SK-N-SH (cell line): ENCODE data around the gene ALS2CL. TPM values are rescaled to one million over a fixed set of nuclear protein-coding genes. Genes with fewer than 3 reads are reported as not detected.

Experiments
- CTCF ChIA-PET: fragments of 300-600, 350-600 bp; formaldehyde crosslinking; extraction: SDS; loops from one replicate; lab custom pipeline; 2021; lab: Yijun Ruan, JAX
- POLR2A ChIA-PET: fragments of 350-600 bp; sonication (Branson Sonifier 250); formaldehyde crosslinking; extraction: SDS; loops from one replicate; lab custom pipeline; 2020; ENCODE audit warnings: antibody characterized with exemption, inconsistent platforms; lab: Yijun Ruan, JAX
- DNase-seq: peaks from one replicate; pipeline ENCODE4 v3.0.0; 2012
- H2AFZ ChIP-seq: fragments of 200-600 bp; sonication (generic); 2 replicates; pipeline ENCODE4 v1.8.1; 2016; ENCODE audit warnings: antibody characterized with exemption, mild to moderate bottlenecking, low read depth
- H3F3A ChIP-seq: fragments of 200-600 bp; sonication (generic); replicated peaks from 2 replicates; pipeline ENCODE3; 2016; ENCODE audit warnings: antibody characterized with exemption, mild to moderate bottlenecking; ENCODE audit not compliant: insufficient read depth
- H3K27ac ChIP-seq, 2 experiments: fragments of 200-500 bp in 1 of 2; fragments of 200-600 bp in 1 of 2; sonication (Bioruptor generic) in 1 of 2; sonication (generic), shearing (Covaris generic) in 1 of 2; 2 replicates each; pipeline versions ENCODE4 v1.5.1 to v1.6.1; 2014 to 2016; ENCODE audit warnings: low read depth in 2 of 2, inconsistent platforms in 1 of 2, low read length in 1 of 2, mild to moderate bottlenecking in 1 of 2, mixed read lengths in 1 of 2
- H3K27me3 ChIP-seq: fragments of 200-600 bp; sonication (generic), shearing (Covaris generic); 2 replicates; pipeline ENCODE4 v1.6.1; 2016; ENCODE audit warnings: mixed run types; ENCODE audit not compliant: insufficient read depth
- H3K36me3 ChIP-seq, 2 experiments: fragments of 200-500 bp in 1 of 2; fragments of 200-600 bp in 1 of 2; sonication (Bioruptor generic) in 1 of 2; sonication (generic) in 1 of 2; replicated peaks in 1 of 2; 2 replicates each; pipeline versions ENCODE3 to v1.5.1; 2014 to 2016; ENCODE audit warnings: low read length in 1 of 2, mild to moderate bottlenecking in 1 of 2; ENCODE audit not compliant: insufficient read depth in 2 of 2, control insufficient read depth in 1 of 2
- H3K4me1 ChIP-seq, 2 experiments: fragments of 200-500 bp in 1 of 2; fragments of 200-600 bp in 1 of 2; sonication (Bioruptor generic) in 1 of 2; sonication (generic), shearing (Covaris generic) in 1 of 2; 2 replicates each; pipeline versions ENCODE4 v1.5.1 to v1.6.1; 2014 to 2016; ENCODE audit warnings: low read depth in 1 of 2, low read length in 1 of 2, mixed run types in 1 of 2; ENCODE audit not compliant: insufficient read depth in 2 of 2, control insufficient read depth in 1 of 2
- H3K4me2 ChIP-seq: fragments of 200-600 bp; sonication (generic), shearing (Covaris generic); 2 replicates; pipeline ENCODE4 v1.6.1; 2017; ENCODE audit warnings: mixed run types
- H3K4me3 ChIP-seq, 2 experiments: fragments of 200-500 bp in 1 of 2; fragments of 200-600 bp in 1 of 2; sonication (Bioruptor generic) in 1 of 2; sonication (generic), shearing (Covaris generic) in 1 of 2; 2 replicates each; pipeline versions ENCODE4 v1.5.1 to v1.8.1; 2014 to 2016; ENCODE audit warnings: low read depth in 2 of 2, inconsistent platforms in 1 of 2, low read length in 1 of 2, mild to moderate bottlenecking in 1 of 2, mixed read lengths in 1 of 2, moderate library complexity in 1 of 2
- H3K79me2 ChIP-seq: fragments of 200-600 bp; sonication (generic); 2 replicates; pipeline ENCODE4 v1.8.1; 2017; ENCODE audit warnings: mild to moderate bottlenecking; ENCODE audit not compliant: insufficient read depth
- H3K9ac ChIP-seq: fragments of 200-600 bp; sonication (generic); 2 replicates; pipeline ENCODE4 v1.6.1; 2017; ENCODE audit warnings: mixed run types
- H3K9me2 ChIP-seq: fragments of 200-600 bp; sonication (generic); 2 replicates; pipeline ENCODE4 v1.6.1; 2017; ENCODE audit warnings: mixed run types
- H3K9me3 ChIP-seq: fragments of 200-600 bp; sonication (generic); 2 replicates; pipeline ENCODE4 v1.6.1; 2017; ENCODE audit warnings: mixed run types, mild to moderate bottlenecking, moderate library complexity
- H4K20me1 ChIP-seq: fragments of 200-600 bp; sonication (generic); 2 replicates; pipeline ENCODE4 v1.6.1; 2017; ENCODE audit warnings: mild to moderate bottlenecking, mixed run types; ENCODE audit not compliant: insufficient read depth
- CHD2 ChIP-seq: fragments of 150-350 bp; IDR thresholded peaks from 2 replicates; pipeline ENCODE4 v1.6.1; 2018; ENCODE audit warnings: low read length; ENCODE audit not compliant: partially characterized antibody
- GATA2 ChIP-seq: sonication (generic); formaldehyde crosslinking; IDR thresholded peaks from 2 replicates; pipeline ENCODE4 v1.5.0; 2020; ENCODE audit warnings: mild to moderate bottlenecking, missing genetic modification reagents
- MAX ChIP-seq: IDR thresholded peaks from 2 replicates; pipeline ENCODE4 v1.4.0; 2012; ENCODE audit warnings: low read depth
- MXI1 ChIP-seq: IDR thresholded peaks from 2 replicates; pipeline ENCODE4 v1.6.1; 2012; ENCODE audit warnings: mild to moderate bottlenecking, low read depth, low read length, improper control_type of control experiment
- RXRA ChIP-seq: IDR thresholded peaks from 2 replicates; pipeline ENCODE4 v1.4.0; 2012; ENCODE audit warnings: low read depth, mild to moderate bottlenecking, borderline replicate concordance
- SIN3A ChIP-seq: IDR thresholded peaks from 2 replicates; pipeline ENCODE4 v1.6.1; 2012; ENCODE audit warnings: low read depth, mild to moderate bottlenecking, low read length, moderate library complexity, borderline replicate concordance
- USF2 ChIP-seq: fragments of 150-350 bp; IDR thresholded peaks from 2 replicates; pipeline ENCODE4 v1.6.1; 2017; ENCODE audit warnings: antibody characterized with exemption, low read length, low read depth, borderline replicate concordance
- YY1 ChIP-seq: IDR thresholded peaks from 2 replicates; pipeline ENCODE4 v1.4.0; 2012; ENCODE audit warnings: low read depth, mild to moderate bottlenecking
- ZBTB33 ChIP-seq: IDR thresholded peaks from 2 replicates; pipeline ENCODE4 v1.4.0; 2012; ENCODE audit warnings: low read depth, borderline replicate concordance
- WGBS: methylation state at CpG from one replicate; pipeline ENCODE4 v1.1.6; 2017; ENCODE audit warnings: low lambda C conversion rate; 5-methylcytosine and 5-hydroxymethylcytosine counted together
- polyA plus RNA-seq, 3 experiments: library from polyadenylated mRNA; depleted of rRNA; stranded (reverse); fragments of >200 nt; gene quantifications; 2 replicates each; pipeline ENCODE4 v1.2.3, GENCODE V29; 2012

Gene ALS2CL
- polyA plus RNA-seq, 1 of the 3 experiments (the other 2 are of a cell fraction): 0.18 TPM

- Histone ChIP-seq H2AFZ (no peak overlapping the region), H3K79me2 (no peaks in the 10 kb centered on the region), H3K4me1 (peaks cover 0 to 50% of the 10 kb centered on the region in 2 experiments; a peak in 1 of 4 replicates), H3K4me2 (no peak overlapping the region), H3K9me2 (no peaks in the 10 kb centered on the region), H3F3A (no peaks in the 10 kb centered on the region), H4K20me1 (no peaks in the 10 kb centered on the region), H3K9ac (no peak overlapping the region), H3K36me3 (no peaks in the 10 kb centered on the region), H3K4me3 (no peak overlapping the region), H3K27ac (no peak overlapping the region), H3K27me3 (no peaks in the 10 kb centered on the region), H3K9me3 (no peaks in the 10 kb centered on the region)
- 57% methylated on average over 6 of the region's 6 CpGs for WGBS
- no peak for DNase-seq
- ChIA-PET POLR2A (no interaction called here), CTCF (interaction anchor here (1.1 to 2.7 kb wide), 4 partner anchors 13 to 249 kb away, joined by 3 to 12 read pairs (median 6); no protein-coding TSS in a partner anchor)
- TF ChIP-seq USF2: no peak
- no peak for TF ChIP-seq ZBTB33
- no peak for TF ChIP-seq MAX
- TF ChIP-seq SIN3A: no peak
- no peak for TF ChIP-seq GATA2
- TF ChIP-seq YY1: no peak
Measured at GRCh38 chr3:46660003-46660402, 33.5 kb downstream of the ALS2CL start.

- Histone ChIP-seq H3K9ac (no peak overlapping the region), H3K4me1 (peaks cover 0 to 44% of the 10 kb centered on the region in 2 experiments; a peak in 1 of 4 replicates), H3K9me3 (no peaks in the 10 kb centered on the region), H3F3A (no peaks in the 10 kb centered on the region), H2AFZ (no peak overlapping the region), H3K36me3 (no peaks in the 10 kb centered on the region), H3K79me2 (no peaks in the 10 kb centered on the region), H3K9me2 (no peaks in the 10 kb centered on the region), H3K27ac (0 out of 4 replicates have a peak overlapping the region, but pooled peaks of 1 of the 2 experiments have one; percentile 2), H3K4me2 (no peak overlapping the region), H3K27me3 (no peaks in the 10 kb centered on the region), H4K20me1 (no peaks in the 10 kb centered on the region), H3K4me3 (no peak overlapping the region)
- 75% methylated on average over 7 of the region's 8 CpGs for WGBS
- peak; percentile 42 for DNase-seq
- TF ChIP-seq MXI1 (no peak), MAX (no peak), CHD2 (no peak), RXRA (no peak)
- POLR2A ChIA-PET: no interaction called here
- CTCF ChIA-PET: interaction anchor here (0.9 to 2.7 kb wide), 4 partner anchors 11 to 250 kb away, joined by 3 to 9 read pairs (median 5); no protein-coding TSS in a partner anchor
Measured at GRCh38 chr3:46659285-46659684, 34.2 kb downstream of the ALS2CL start.
